SJCRH30 (cell line): Measurements from ENCODE around the gene LDLRAD4. TPM values are rescaled to one million over a fixed set of nuclear protein-coding genes. Genes with fewer than 3 reads are reported as not detected.
A peak's percentile ranks its signal among the peaks of the same experiment; 100 is the strongest.

Experiments
- DNase-seq, 2 experiments: peaks; one replicate each; pipeline ENCODE4 v3.0.0-alpha.2; 2015 to 2020
- H3K27ac ChIP-seq: fragments of 250-450 bp; sonication (Bioruptor Pico); 2 replicates; pipeline ENCODE4 v1.5.1; 2020; ENCODE audit warnings: mild to moderate bottlenecking, moderate library complexity
- H3K27me3 ChIP-seq: fragments of 250-450 bp; sonication (Bioruptor Pico); 2 replicates; pipeline ENCODE4 v1.5.1; 2020; ENCODE audit warnings: mild to moderate bottlenecking, moderate library complexity
- H3K36me3 ChIP-seq: fragments of 250-450 bp; sonication (Bioruptor Pico); 2 replicates; pipeline ENCODE4 v1.5.1; 2020; ENCODE audit warnings: mild to moderate bottlenecking, moderate library complexity
- H3K4me1 ChIP-seq: fragments of 250-450 bp; sonication (Bioruptor Pico); 2 replicates; pipeline ENCODE4 v1.5.1; 2020; ENCODE audit warnings: mild to moderate bottlenecking, moderate library complexity
- H3K4me3 ChIP-seq: fragments of 250-450 bp; sonication (Bioruptor Pico); 2 replicates; pipeline ENCODE4 v1.5.1; 2020; ENCODE audit warnings: mild to moderate bottlenecking, moderate library complexity
- H3K9me3 ChIP-seq: fragments of 250-450 bp; sonication (Bioruptor Pico); replicated peaks from 2 replicates; pipeline ENCODE4 v1.5.1; 2020; ENCODE audit warnings: mild to moderate bottlenecking, moderate library complexity
- total RNA-seq: library from RNA; depleted of rRNA; stranded (reverse); fragments of >200 nt; shearing (Covaris generic); gene quantifications from 2 replicates; pipeline ENCODE4 v1.2.3, GENCODE V29; 2014

LDLRAD4 gene
- total RNA-seq, 1 experiment from 2014 or later: 0.26 TPM

- Histone ChIP-seq H3K27ac (no peak overlapping the region), H3K4me3 (no peak overlapping the region), H3K27me3 (no peaks in the 10 kb centered on the region), H3K36me3 (no peaks in the 10 kb centered on the region), H3K4me1 (no peaks in the 10 kb centered on the region), H3K9me3 (no peaks in the 10 kb centered on the region)
- DNase-seq: no peak
Observed at GRCh38 chr18:13503836-13504235, 285.3 kb downstream of the LDLRAD4 start.

GRCh38 chr18:13505780-13506345 lies 287.3 kb downstream of the LDLRAD4 start:
- no peak for DNase-seq
- Histone ChIP-seq H3K27ac (no peak overlapping the region), H3K9me3 (no peaks in the 10 kb centered on the region), H3K36me3 (no peaks in the 10 kb centered on the region), H3K4me3 (no peak overlapping the region), H3K4me1 (no peaks in the 10 kb centered on the region), H3K27me3 (no peaks in the 10 kb centered on the region)

- Histone ChIP-seq H3K4me1 (no peaks in the 10 kb centered on the region), H3K27ac (no peak overlapping the region), H3K27me3 (no peaks in the 10 kb centered on the region), H3K9me3 (no peaks in the 10 kb centered on the region), H3K36me3 (no peaks in the 10 kb centered on the region), H3K4me3 (no peak overlapping the region)
- no peak for DNase-seq
Observed at GRCh38 chr18:13510594-13510993, 292.0 kb downstream of the LDLRAD4 start.

- no peaks in the 10 kb centered on the region for H3K9me3 ChIP-seq
- H3K27me3 ChIP-seq: no peaks in the 10 kb centered on the region
- DNase-seq: no peak
- no peaks in the 10 kb centered on the region for H3K4me1 ChIP-seq
- no peaks in the 10 kb centered on the region for H3K36me3 ChIP-seq
- no peak overlapping the region for H3K27ac ChIP-seq
- no peak overlapping the region for H3K4me3 ChIP-seq
Observed at GRCh38 chr18:13511961-13512577, 293.5 kb downstream of the LDLRAD4 start.

GRCh38 chr18:13513021-13513420 lies 294.5 kb downstream of the LDLRAD4 start:
- no peaks in the 10 kb centered on the region for H3K27me3 ChIP-seq
- no peak overlapping the region for H3K27ac ChIP-seq
- no peaks in the 10 kb centered on the region for H3K4me1 ChIP-seq
- H3K4me3 ChIP-seq: no peak overlapping the region
- DNase-seq: peak; percentile 18 to 49
- H3K9me3 ChIP-seq: no peaks in the 10 kb centered on the region
- H3K36me3 ChIP-seq: no peaks in the 10 kb centered on the region

GRCh38 chr18:13513481-13513880 lies 294.9 kb downstream of the LDLRAD4 start:
- no peaks in the 10 kb centered on the region for H3K4me1 ChIP-seq
- no peak overlapping the region for H3K27ac ChIP-seq

GRCh38 chr18:13514558-13514957 lies 296.0 kb downstream of the LDLRAD4 start:
- no peaks in the 10 kb centered on the region for H3K9me3 ChIP-seq
- no peak for DNase-seq
- no peak overlapping the region for H3K27ac ChIP-seq
- H3K36me3 ChIP-seq: no peaks in the 10 kb centered on the region
- H3K27me3 ChIP-seq: no peaks in the 10 kb centered on the region
- H3K4me1 ChIP-seq: no peaks in the 10 kb centered on the region
- H3K4me3 ChIP-seq: no peak overlapping the region

More at GRCh38 chr18:13513481-13513880, 294.9 kb downstream of the LDLRAD4 start:
- Histone ChIP-seq H3K36me3 (no peaks in the 10 kb centered on the region), H3K9me3 (no peaks in the 10 kb centered on the region), H3K27me3 (no peaks in the 10 kb centered on the region), H3K4me3 (no peak overlapping the region)
- DNase-seq: no peak

- no peak overlapping the region for H3K27ac ChIP-seq
- H3K4me3 ChIP-seq: no peak overlapping the region
- H3K4me1 ChIP-seq: no peaks in the 10 kb centered on the region
- DNase-seq: no peak
- no peaks in the 10 kb centered on the region for H3K36me3 ChIP-seq
- H3K9me3 ChIP-seq: no peaks in the 10 kb centered on the region
- H3K27me3 ChIP-seq: no peaks in the 10 kb centered on the region
Observed at GRCh38 chr18:13516855-13517254, 298.3 kb downstream of the LDLRAD4 start.

GRCh38 chr18:13517369-13517768 lies 298.8 kb downstream of the LDLRAD4 start:
- H3K36me3 ChIP-seq: no peaks in the 10 kb centered on the region
- no peak for DNase-seq
- H3K27ac ChIP-seq: no peak overlapping the region
- no peak overlapping the region for H3K4me3 ChIP-seq
- H3K27me3 ChIP-seq: no peaks in the 10 kb centered on the region
- H3K4me1 ChIP-seq: no peaks in the 10 kb centered on the region
- H3K9me3 ChIP-seq: no peaks in the 10 kb centered on the region

GRCh38 chr18:13518382-13518781 lies 299.8 kb downstream of the LDLRAD4 start:
- no peaks in the 10 kb centered on the region for H3K36me3 ChIP-seq
- no peak for DNase-seq
- H3K27ac ChIP-seq: no peak overlapping the region
- no peaks in the 10 kb centered on the region for H3K4me1 ChIP-seq
- H3K4me3 ChIP-seq: no peak overlapping the region
- H3K27me3 ChIP-seq: no peaks in the 10 kb centered on the region
- no peaks in the 10 kb centered on the region for H3K9me3 ChIP-seq

- no peak overlapping the region for H3K4me3 ChIP-seq
- no peaks in the 10 kb centered on the region for H3K4me1 ChIP-seq
- H3K9me3 ChIP-seq: no peaks in the 10 kb centered on the region
- H3K27me3 ChIP-seq: no peaks in the 10 kb centered on the region
- DNase-seq: no peak
- H3K27ac ChIP-seq: no peak overlapping the region
- no peaks in the 10 kb centered on the region for H3K36me3 ChIP-seq
Observed at GRCh38 chr18:13520306-13520705, 301.7 kb downstream of the LDLRAD4 start.

GRCh38 chr18:13520741-13521140 lies 302.2 kb downstream of the LDLRAD4 start:
- H3K36me3 ChIP-seq: no peaks in the 10 kb centered on the region
- H3K9me3 ChIP-seq: no peaks in the 10 kb centered on the region
- H3K27ac ChIP-seq: no peak overlapping the region
- no peaks in the 10 kb centered on the region for H3K4me1 ChIP-seq
- no peaks in the 10 kb centered on the region for H3K27me3 ChIP-seq
- H3K4me3 ChIP-seq: no peak overlapping the region
- DNase-seq: no peak

- no peak overlapping the region for H3K4me3 ChIP-seq
- no peaks in the 10 kb centered on the region for H3K36me3 ChIP-seq
- no peak for DNase-seq
- no peaks in the 10 kb centered on the region for H3K9me3 ChIP-seq
- no peak overlapping the region for H3K27ac ChIP-seq
- H3K27me3 ChIP-seq: no peaks in the 10 kb centered on the region
- no peaks in the 10 kb centered on the region for H3K4me1 ChIP-seq
Observed at GRCh38 chr18:13521418-13521817, 302.9 kb downstream of the LDLRAD4 start.

GRCh38 chr18:13522256-13522655 lies 303.7 kb downstream of the LDLRAD4 start:
- no peak for DNase-seq
- Histone ChIP-seq H3K36me3 (no peaks in the 10 kb centered on the region), H3K4me1 (no peaks in the 10 kb centered on the region), H3K9me3 (no peaks in the 10 kb centered on the region), H3K27ac (no peak overlapping the region), H3K27me3 (no peaks in the 10 kb centered on the region), H3K4me3 (no peak overlapping the region)

GRCh38 chr18:13522861-13523660 lies 304.5 kb downstream of the LDLRAD4 start:
- Histone ChIP-seq H3K27me3 (no peaks in the 10 kb centered on the region), H3K4me3 (no peak overlapping the region), H3K4me1 (no peaks in the 10 kb centered on the region), H3K36me3 (no peaks in the 10 kb centered on the region), H3K27ac (no peak overlapping the region), H3K9me3 (no peaks in the 10 kb centered on the region)
- DNase-seq: no peak
